Smooth muscle cell (in vitro differentiated cells): ENCODE measurements around the gene GTF2A1L. TPM values are rescaled to one million over a fixed set of nuclear protein-coding genes. Genes with fewer than 3 reads are reported as not detected.

ENCODE experiments used
- DNase-seq: peaks from one replicate; lab custom pipeline; 2025; ENCODE audit not compliant: unreplicated experiment; lab: John Stamatoyannopoulos, UW
- H2AFZ ChIP-seq: fragments of 200-600 bp; sonication (generic); 2 replicates; pipeline ENCODE4 v1.6.0; 2016; ENCODE audit warnings: antibody characterized with exemption, low read depth, mild to moderate bottlenecking
- H3F3A ChIP-seq: fragments of 200-600 bp; sonication (generic); 2 replicates; pipeline ENCODE4 v1.6.0; 2017; ENCODE audit warnings: antibody characterized with exemption, low read depth
- H3K27ac ChIP-seq: fragments of 200-600 bp; sonication (generic); 2 replicates; pipeline ENCODE4 v1.5.1; 2016; ENCODE audit warnings: low read depth, mild to moderate bottlenecking
- H3K27me3 ChIP-seq: fragments of 200-600 bp; sonication (generic); 2 replicates; pipeline ENCODE4 v1.6.1; 2016; ENCODE audit warnings: low read depth, mild to moderate bottlenecking
- H3K36me3 ChIP-seq: fragments of 200-600 bp; sonication (generic); 2 replicates; pipeline ENCODE4 v1.5.1; 2016; ENCODE audit warnings: low read depth
- H3K4me1 ChIP-seq: fragments of 200-600 bp; sonication (generic); 2 replicates; pipeline ENCODE4 v1.5.1; 2016; ENCODE audit warnings: low read depth
- H3K4me2 ChIP-seq: fragments of 200-600 bp; sonication (generic); 2 replicates; pipeline ENCODE4 v1.6.0; 2016; ENCODE audit warnings: mild to moderate bottlenecking
- H3K4me3 ChIP-seq: fragments of 200-600 bp; sonication (generic); 2 replicates; pipeline ENCODE4 v1.5.1; 2016; ENCODE audit warnings: mild to moderate bottlenecking
- H3K79me2 ChIP-seq: fragments of 200-600 bp; sonication (generic); 2 replicates; pipeline ENCODE4 v1.6.0; 2016; ENCODE audit warnings: low read depth, mild to moderate bottlenecking
- H3K9ac ChIP-seq: fragments of 200-600 bp; sonication (generic); 2 replicates; pipeline ENCODE4 v1.6.0; 2016; ENCODE audit warnings: low read depth
- H3K9me3 ChIP-seq: fragments of 200-600 bp; sonication (generic); replicated peaks from 2 replicates; pipeline ENCODE4 v1.5.1; 2016; ENCODE audit warnings: low read depth
- H4K20me1 ChIP-seq: fragments of 200-600 bp; sonication (generic); 2 replicates; pipeline ENCODE4 v1.6.0; 2016; ENCODE audit warnings: low read depth
- CTCF ChIP-seq: fragments of 200-600 bp; sonication (generic); IDR thresholded peaks from 2 replicates; pipeline ENCODE4 v1.5.1; 2017; ENCODE audit warnings: borderline replicate concordance, mild to moderate bottlenecking, antibody characterized with exemption; ENCODE audit not compliant: insufficient read depth, poor library complexity, severe bottlenecking
- WGBS: methylation state at CpG from one replicate; pipeline ENCODE4 v1.1.7; 2016; ENCODE audit warnings: low lambda C conversion rate; 5-methylcytosine and 5-hydroxymethylcytosine counted together
- polyA plus RNA-seq: library from polyadenylated mRNA; unstranded; fragments of >200 nt; fragmentation: Nextera tagmentation; extraction: Ambion mirVana; gene quantifications from 2 replicates; pipeline ENCODE4 v1.2.1, GENCODE V29; 2016
- total RNA-seq: library from RNA; depleted of rRNA; stranded (reverse); fragments of >200 nt; gene quantifications from 2 replicates; pipeline ENCODE4 v1.2.3, GENCODE V29; 2014

The GTF2A1L gene
- total and polyA plus RNA-seq, 2 experiments from 2014 or later: 3.0 to 12.6 TPM

DNA sequence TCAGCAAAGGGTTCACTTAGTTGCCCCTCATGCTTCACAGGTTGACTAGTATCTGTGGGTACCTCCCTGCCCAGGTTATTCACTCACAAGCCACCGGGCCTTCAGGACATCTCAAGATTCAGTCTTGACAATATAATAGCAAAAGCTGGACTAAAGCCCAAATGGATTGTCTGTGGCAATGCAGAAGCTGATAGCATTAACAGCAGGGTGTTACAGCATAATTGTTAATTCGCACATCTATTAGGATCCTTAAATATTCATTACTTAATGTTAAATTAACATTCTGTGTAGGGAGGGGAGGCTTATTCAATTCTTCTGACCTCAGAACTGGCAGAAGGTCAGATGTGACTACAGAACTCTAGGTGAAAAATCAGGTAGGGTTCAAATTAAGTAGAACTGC lies 20.2 kb upstream of the GTF2A1L start:
- H3K27ac ChIP-seq: no peak overlapping the region
- no peaks in the 10 kb centered on the region for H3K36me3 ChIP-seq
- WGBS: 90% methylated on average over 2 of the region's 2 CpGs
- no peak overlapping the region for H3K9ac ChIP-seq
- DNase-seq: no peak
- H3K4me2 ChIP-seq: no peak overlapping the region
- H3K9me3 ChIP-seq: no peaks in the 10 kb centered on the region
- no peaks in the 10 kb centered on the region for H3K79me2 ChIP-seq
- no peak overlapping the region for H2AFZ ChIP-seq
- H3K27me3 ChIP-seq: no peaks in the 10 kb centered on the region
- peaks cover 5% of the 10 kb centered on the region for H3K4me1 ChIP-seq
- no peaks in the 10 kb centered on the region for H3F3A ChIP-seq
- H3K4me3 ChIP-seq: no peak overlapping the region
- peaks cover 36% of the 10 kb centered on the region for H4K20me1 ChIP-seq
- no peak for TF ChIP-seq CTCF

DNA sequence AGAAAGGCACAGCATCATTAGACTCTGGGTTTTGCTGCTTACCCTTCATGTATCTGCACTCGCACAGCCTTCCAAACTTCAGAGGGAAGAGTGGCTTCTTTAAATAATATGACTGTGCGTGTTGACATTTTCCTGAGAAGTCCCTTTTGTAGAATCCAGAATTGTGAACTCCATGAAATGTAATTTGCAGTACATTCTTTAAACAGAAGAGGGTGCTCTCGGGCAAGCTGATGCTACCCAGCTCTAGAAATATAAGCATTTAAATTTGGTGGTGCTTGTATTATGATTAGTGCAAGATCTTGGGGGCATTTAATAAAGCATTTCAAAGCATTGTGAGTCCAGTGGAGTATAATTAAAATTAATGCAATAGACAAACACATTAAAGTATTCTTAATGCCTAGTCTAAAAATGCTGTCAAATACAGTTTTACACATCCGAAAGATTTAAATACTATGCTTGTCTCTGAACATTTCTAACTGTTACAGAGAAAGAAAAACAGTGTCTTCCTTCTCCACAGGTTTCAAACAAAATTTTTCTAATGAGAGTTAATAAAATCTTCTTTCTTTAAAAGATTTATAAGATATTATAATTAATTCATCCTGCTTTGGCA lies 17.3 kb upstream of the GTF2A1L start:
- H3K27me3 ChIP-seq: no peaks in the 10 kb centered on the region
- DNase-seq: no peak
- H3K79me2 ChIP-seq: no peaks in the 10 kb centered on the region
- 35% methylated on average over 4 of the region's 4 CpGs for WGBS
- peaks cover 12% of the 10 kb centered on the region for H4K20me1 ChIP-seq
- H3K9ac ChIP-seq: no peak overlapping the region
- no peak overlapping the region for H3K4me2 ChIP-seq
- no peak overlapping the region for H3K4me3 ChIP-seq
- H3K9me3 ChIP-seq: no peaks in the 10 kb centered on the region
- H3K27ac ChIP-seq: no peak overlapping the region
- peaks cover 5% of the 10 kb centered on the region for H3K4me1 ChIP-seq
- H3K36me3 ChIP-seq: no peaks in the 10 kb centered on the region
- TF ChIP-seq CTCF: peak; percentile 78
- H2AFZ ChIP-seq: no peak overlapping the region
- H3F3A ChIP-seq: no peaks in the 10 kb centered on the region

- Histone ChIP-seq H3K4me3 (no peak overlapping the region), H3K27me3 (no peaks in the 10 kb centered on the region), H3K36me3 (no peaks in the 10 kb centered on the region), H4K20me1 (peaks cover 12% of the 10 kb centered on the region), H3K79me2 (no peaks in the 10 kb centered on the region), H3K9ac (no peak overlapping the region), H2AFZ (no peak overlapping the region), H3K4me1 (peaks cover 5% of the 10 kb centered on the region), H3K27ac (no peak overlapping the region), H3K9me3 (no peaks in the 10 kb centered on the region), H3F3A (no peaks in the 10 kb centered on the region), H3K4me2 (no peak overlapping the region)
- TF ChIP-seq CTCF: no peak
- 50% methylated on average over 3 of the region's 3 CpGs for WGBS
- DNase-seq: no peak
Observed at GRCh38 chr2:48600917-48601316, 16.7 kb upstream of the GTF2A1L start.

DNA sequence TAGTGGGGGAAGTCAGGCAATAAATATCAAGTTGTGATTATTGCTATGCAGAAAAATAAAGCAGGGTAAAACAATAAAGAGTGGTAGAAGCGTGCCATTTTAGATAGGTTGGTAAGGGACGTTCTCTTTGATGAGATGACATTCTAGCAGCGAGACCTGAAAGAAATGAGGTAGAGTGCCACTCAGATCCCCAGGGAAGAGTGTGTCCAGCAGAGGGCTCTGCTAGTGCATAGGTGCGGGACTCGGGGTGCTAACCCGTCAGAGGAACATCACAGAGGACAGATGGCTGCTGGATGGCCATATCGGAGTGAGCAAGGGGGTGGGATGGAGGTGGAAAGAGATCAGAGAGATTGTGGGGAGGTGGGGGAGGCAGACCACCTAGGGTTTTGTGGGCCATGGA lies 16.3 kb upstream of the GTF2A1L start:
- peak; percentile 32 for TF ChIP-seq CTCF
- H3K79me2 ChIP-seq: no peaks in the 10 kb centered on the region
- H2AFZ ChIP-seq: no peak overlapping the region
- peaks cover 5% of the 10 kb centered on the region for H3K4me1 ChIP-seq
- DNase-seq: no peak
- no peaks in the 10 kb centered on the region for H3K36me3 ChIP-seq
- no peak overlapping the region for H3K4me2 ChIP-seq
- WGBS: 74% methylated on average over 7 of the region's 7 CpGs
- no peaks in the 10 kb centered on the region for H3K9me3 ChIP-seq
- no peaks in the 10 kb centered on the region for H3F3A ChIP-seq
- H3K4me3 ChIP-seq: no peak overlapping the region
- no peak overlapping the region for H3K9ac ChIP-seq
- H4K20me1 ChIP-seq: peaks cover 8% of the 10 kb centered on the region
- no peaks in the 10 kb centered on the region for H3K27me3 ChIP-seq
- no peak overlapping the region for H3K27ac ChIP-seq
